ENCODE results near the gene CFAP97D1.

- TF ChIP-seq, protein P1, sequence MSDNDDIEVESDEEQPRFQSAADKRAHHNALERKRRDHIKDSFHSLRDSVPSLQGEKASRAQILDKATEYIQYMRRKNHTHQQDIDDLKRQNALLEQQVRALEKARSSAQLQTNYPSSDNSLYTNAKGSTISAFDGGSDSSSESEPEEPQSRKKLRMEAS (CRISPR knock-in tag; IDR thresholded peaks at IDR 0.05), result no peak
- TF ChIP-seq SP1 (CRISPR knock-in tag; conservative IDR thresholded peaks at IDR 0.05), result no peak
- TF ChIP-seq CTCF (IDR thresholded peaks at IDR 0.05), result no peak
- TF ChIP-seq, protein P2, sequence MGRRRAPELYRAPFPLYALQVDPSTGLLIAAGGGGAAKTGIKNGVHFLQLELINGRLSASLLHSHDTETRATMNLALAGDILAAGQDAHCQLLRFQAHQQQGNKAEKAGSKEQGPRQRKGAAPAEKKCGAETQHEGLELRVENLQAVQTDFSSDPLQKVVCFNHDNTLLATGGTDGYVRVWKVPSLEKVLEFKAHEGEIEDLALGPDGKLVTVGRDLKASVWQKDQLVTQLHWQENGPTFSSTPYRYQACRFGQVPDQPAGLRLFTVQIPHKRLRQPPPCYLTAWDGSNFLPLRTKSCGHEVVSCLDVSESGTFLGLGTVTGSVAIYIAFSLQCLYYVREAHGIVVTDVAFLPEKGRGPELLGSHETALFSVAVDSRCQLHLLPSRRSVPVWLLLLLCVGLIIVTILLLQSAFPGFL (CRISPR knock-in tag; IDR thresholded peaks at IDR 0.05; ENCODE audit: borderline replicate concordance), result no peak
- TF ChIP-seq JUN (CRISPR knock-in tag; IDR thresholded peaks at IDR 0.05), result no peak
- TF ChIP-seq, protein P3, sequence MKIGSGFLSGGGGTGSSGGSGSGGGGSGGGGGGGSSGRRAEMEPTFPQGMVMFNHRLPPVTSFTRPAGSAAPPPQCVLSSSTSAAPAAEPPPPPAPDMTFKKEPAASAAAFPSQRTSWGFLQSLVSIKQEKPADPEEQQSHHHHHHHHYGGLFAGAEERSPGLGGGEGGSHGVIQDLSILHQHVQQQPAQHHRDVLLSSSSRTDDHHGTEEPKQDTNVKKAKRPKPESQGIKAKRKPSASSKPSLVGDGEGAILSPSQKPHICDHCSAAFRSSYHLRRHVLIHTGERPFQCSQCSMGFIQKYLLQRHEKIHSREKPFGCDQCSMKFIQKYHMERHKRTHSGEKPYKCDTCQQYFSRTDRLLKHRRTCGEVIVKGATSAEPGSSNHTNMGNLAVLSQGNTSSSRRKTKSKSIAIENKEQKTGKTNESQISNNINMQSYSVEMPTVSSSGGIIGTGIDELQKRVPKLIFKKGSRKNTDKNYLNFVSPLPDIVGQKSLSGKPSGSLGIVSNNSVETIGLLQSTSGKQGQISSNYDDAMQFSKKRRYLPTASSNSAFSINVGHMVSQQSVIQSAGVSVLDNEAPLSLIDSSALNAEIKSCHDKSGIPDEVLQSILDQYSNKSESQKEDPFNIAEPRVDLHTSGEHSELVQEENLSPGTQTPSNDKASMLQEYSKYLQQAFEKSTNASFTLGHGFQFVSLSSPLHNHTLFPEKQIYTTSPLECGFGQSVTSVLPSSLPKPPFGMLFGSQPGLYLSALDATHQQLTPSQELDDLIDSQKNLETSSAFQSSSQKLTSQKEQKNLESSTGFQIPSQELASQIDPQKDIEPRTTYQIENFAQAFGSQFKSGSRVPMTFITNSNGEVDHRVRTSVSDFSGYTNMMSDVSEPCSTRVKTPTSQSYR (CRISPR knock-in tag; IDR thresholded peaks at IDR 0.05), result no peak
- TF ChIP-seq ZNF263 (CRISPR knock-in tag; IDR thresholded peaks at IDR 0.05; ENCODE audit: low read depth), result no peak
- no peak for TF ChIP-seq ATF6 (CRISPR knock-in tag; IDR thresholded peaks at IDR 0.05)
- TF ChIP-seq NR2C2 (CRISPR knock-in tag; IDR thresholded peaks at IDR 0.05), result no peak
- no peak for TF ChIP-seq CREB1 (CRISPR knock-in tag; IDR thresholded peaks at IDR 0.05)
- TF ChIP-seq ATF2 (CRISPR knock-in tag; IDR thresholded peaks at IDR 0.05; ENCODE audit: borderline replicate concordance, low read depth), result no peak
- TF ChIP-seq FOXP1 (CRISPR knock-in tag; IDR thresholded peaks at IDR 0.05; ENCODE audit: borderline replicate concordance), result no peak
- TF ChIP-seq, protein P4, sequence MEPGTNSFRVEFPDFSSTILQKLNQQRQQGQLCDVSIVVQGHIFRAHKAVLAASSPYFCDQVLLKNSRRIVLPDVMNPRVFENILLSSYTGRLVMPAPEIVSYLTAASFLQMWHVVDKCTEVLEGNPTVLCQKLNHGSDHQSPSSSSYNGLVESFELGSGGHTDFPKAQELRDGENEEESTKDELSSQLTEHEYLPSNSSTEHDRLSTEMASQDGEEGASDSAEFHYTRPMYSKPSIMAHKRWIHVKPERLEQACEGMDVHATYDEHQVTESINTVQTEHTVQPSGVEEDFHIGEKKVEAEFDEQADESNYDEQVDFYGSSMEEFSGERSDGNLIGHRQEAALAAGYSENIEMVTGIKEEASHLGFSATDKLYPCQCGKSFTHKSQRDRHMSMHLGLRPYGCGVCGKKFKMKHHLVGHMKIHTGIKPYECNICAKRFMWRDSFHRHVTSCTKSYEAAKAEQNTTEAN (CRISPR knock-in tag; IDR thresholded peaks at IDR 0.05), result no peak
- TF ChIP-seq NR1H2 (CRISPR knock-in tag; IDR thresholded peaks at IDR 0.05), result no peak
These were observed 20.4 kb upstream of the CFAP97D1 start for GRCh38 chr17:43759836-43760235.
